ENCODE data around the gene TWIST2. TPM values are rescaled to one million over a fixed set of nuclear protein-coding genes. Genes with fewer than 3 reads are reported as not detected.

The TWIST2 gene
- total RNA-seq, 2 experiments from 2014 or later, result not detected

DNA sequence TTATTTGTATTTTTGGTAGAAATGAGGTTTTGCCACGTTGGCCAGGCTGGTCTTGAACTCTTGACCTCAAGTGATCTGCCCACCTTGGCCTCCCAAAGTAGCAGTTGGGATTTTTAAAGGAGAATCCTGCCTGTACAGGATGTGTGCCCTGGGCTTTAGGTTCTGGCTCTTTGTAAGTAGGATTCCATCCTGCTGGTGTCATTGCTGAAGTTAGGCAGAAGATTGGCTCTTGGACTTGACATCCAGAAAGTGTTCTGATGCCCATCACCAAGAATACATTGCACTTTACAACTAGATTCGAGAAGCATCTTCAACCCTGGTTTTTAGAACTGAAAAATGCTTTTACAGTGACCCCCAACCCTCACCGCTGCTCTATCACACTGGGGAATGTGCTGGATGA, 4.4 kb upstream of the TWIST2 start:
- Mint-ChIP-seq H3K27ac (no peak overlapping the region), H3K27me3 (peaks cover 49% of the 10 kb centered on the region), H3K36me3 (no peaks in the 10 kb centered on the region), H3K4me3 (no peak overlapping the region), H3K9me3 (no peaks in the 10 kb centered on the region), H3K4me1 (ENCODE audit: low read depth) (no peaks in the 10 kb centered on the region)
- no peak for DNase-seq
- POLR2A ChIA-PET, result no interaction called here
- intact Hi-C loops (cut with micrococcal nuclease), result no loop called here
- CTCF ChIA-PET, result no interaction called here

DNA sequence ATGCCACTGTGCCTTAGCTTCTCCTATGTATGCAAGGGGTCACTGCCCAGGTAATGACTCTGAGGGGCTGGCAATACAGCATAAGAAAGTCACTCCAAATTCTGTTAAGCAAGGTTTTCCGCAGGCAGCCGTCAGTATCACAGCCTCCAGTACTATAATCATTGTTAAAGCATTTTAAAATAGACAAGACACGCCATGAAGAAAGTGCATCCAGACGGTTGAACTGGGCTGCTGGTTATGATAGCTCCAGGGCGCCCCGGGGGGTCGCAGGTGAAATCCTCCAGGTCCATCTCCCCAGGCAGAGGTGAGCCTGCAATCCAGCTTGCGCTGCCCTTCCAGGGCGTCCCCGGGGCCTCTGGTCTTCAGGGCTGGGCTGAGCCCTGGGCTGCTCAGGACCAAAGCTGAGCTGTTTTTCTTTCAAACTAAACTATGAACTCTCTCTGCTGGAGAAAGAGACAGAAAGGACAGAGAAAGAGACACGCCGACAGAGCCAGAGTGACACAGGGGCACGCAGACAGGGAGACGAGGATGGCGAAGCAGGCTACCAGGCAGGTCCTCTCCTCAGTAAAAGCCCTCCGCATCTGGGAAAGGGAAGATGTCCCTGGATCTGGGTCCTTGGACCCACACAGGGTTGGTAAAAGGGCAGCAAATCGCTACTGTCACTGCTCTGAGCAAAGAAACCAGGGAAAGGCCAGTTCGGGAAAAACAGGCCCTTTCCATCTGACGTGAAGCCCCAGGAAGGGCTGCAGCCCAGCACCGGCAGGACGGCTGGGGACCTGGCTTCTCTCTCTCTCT, 2.1 kb upstream of the TWIST2 start:
- no peak overlapping the region for H3K4me3 Mint-ChIP-seq
- ChIA-PET POLR2A (no interaction called here), CTCF (no interaction called here)
- intact Hi-C loops (cut with micrococcal nuclease), result no loop called here
- no peaks in the 10 kb centered on the region for H3K36me3 Mint-ChIP-seq
- H3K4me1 Mint-ChIP-seq (ENCODE audit: low read depth), result no peaks in the 10 kb centered on the region
- no peak overlapping the region for H3K27ac Mint-ChIP-seq
- DNase-seq, result no peak
- peaks cover 51% of the 10 kb centered on the region for H3K27me3 Mint-ChIP-seq
- H3K9me3 Mint-ChIP-seq, result no peaks in the 10 kb centered on the region

DNA sequence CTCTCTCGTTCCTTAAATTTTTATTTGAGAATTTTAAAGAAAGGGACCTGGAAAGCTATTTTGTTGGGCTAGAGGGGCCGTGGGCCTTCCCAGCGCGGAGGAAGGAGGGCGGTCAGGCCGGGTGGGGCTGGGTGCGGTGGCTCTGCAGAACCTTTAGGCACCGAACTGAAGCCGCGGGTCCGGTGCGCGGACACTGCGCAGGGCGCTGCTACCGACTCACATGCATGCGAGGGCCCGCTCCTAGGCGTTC, 1.6 kb upstream of the TWIST2 start:
- POLR2A ChIA-PET, result no interaction called here
- no peak for DNase-seq
- H3K4me1 Mint-ChIP-seq (ENCODE audit: low read depth), result no peaks in the 10 kb centered on the region
- intact Hi-C loops (cut with micrococcal nuclease), result no loop called here
- no peaks in the 10 kb centered on the region for H3K36me3 Mint-ChIP-seq
- H3K27me3 Mint-ChIP-seq, result peaks cover 56% of the 10 kb centered on the region
- no peak overlapping the region for H3K27ac Mint-ChIP-seq
- H3K4me3 Mint-ChIP-seq, result no peak overlapping the region
- H3K9me3 Mint-ChIP-seq, result no peaks in the 10 kb centered on the region
- CTCF ChIA-PET, result no interaction called here

GRCh38 chr2:238846628-238847418, 1.1 kb upstream of the TWIST2 start:
- ChIA-PET CTCF (no interaction called here), POLR2A (interaction anchor here (0.6 kb wide), 1 partner anchor 1816 kb away, joined by 4 read pairs; no protein-coding TSS in a partner anchor)
- Mint-ChIP-seq H3K9me3 (no peaks in the 10 kb centered on the region), H3K36me3 (no peaks in the 10 kb centered on the region), H3K27me3 (peaks cover 61% of the 10 kb centered on the region), H3K4me3 (no peak overlapping the region), H3K4me1 (ENCODE audit: low read depth) (no peaks in the 10 kb centered on the region), H3K27ac (no peak overlapping the region)
- no peak for DNase-seq
- intact Hi-C loops (cut with micrococcal nuclease), result no loop called here

- CTCF ChIA-PET, result no interaction called here
- H3K4me1 Mint-ChIP-seq (ENCODE audit: low read depth), result no peaks in the 10 kb centered on the region
These were observed 475 bp upstream of the TWIST2 start for GRCh38 chr2:238847419-238847801.

GRCh38 chr2:238848691-238848975, 748 bp downstream of the TWIST2 start:
- Mint-ChIP-seq H3K27me3 (peaks cover 58% of the 10 kb centered on the region), H3K4me3 (no peak overlapping the region), H3K4me1 (ENCODE audit: low read depth) (no peaks in the 10 kb centered on the region), H3K36me3 (no peaks in the 10 kb centered on the region), H3K9me3 (no peaks in the 10 kb centered on the region), H3K27ac (no peak overlapping the region)
- POLR2A ChIA-PET, result no interaction called here
- no peak for DNase-seq
- intact Hi-C loops (cut with micrococcal nuclease), result no loop called here
- CTCF ChIA-PET, result no interaction called here

More at GRCh38 chr2:238847419-238847801, 475 bp upstream of the TWIST2 start:
- intact Hi-C loops (cut with micrococcal nuclease), result no loop called here
- no peaks in the 10 kb centered on the region for H3K9me3 Mint-ChIP-seq
- peaks cover 59% of the 10 kb centered on the region for H3K27me3 Mint-ChIP-seq
- H3K36me3 Mint-ChIP-seq, result no peaks in the 10 kb centered on the region
- no peak overlapping the region for H3K27ac Mint-ChIP-seq
- no peak for DNase-seq
- H3K4me3 Mint-ChIP-seq, result no peak overlapping the region
- POLR2A ChIA-PET, result interaction anchor here (0.6 kb wide), 1 partner anchor 1816 kb away, joined by 4 read pairs; no protein-coding TSS in a partner anchor

- no peaks in the 10 kb centered on the region for H3K9me3 Mint-ChIP-seq
- ChIA-PET POLR2A (no interaction called here), CTCF (interaction anchor here (0.6 kb wide), 1 partner anchor 12 kb away, joined by 3 read pairs; no protein-coding TSS in a partner anchor)
- DNase-seq, result no peak
- no peak overlapping the region for H3K27ac Mint-ChIP-seq
- intact Hi-C loops (cut with micrococcal nuclease), result no loop called here
- no peaks in the 10 kb centered on the region for H3K4me1 Mint-ChIP-seq (ENCODE audit: low read depth)
- peaks cover 56% of the 10 kb centered on the region for H3K27me3 Mint-ChIP-seq
- no peaks in the 10 kb centered on the region for H3K36me3 Mint-ChIP-seq
- no peak overlapping the region for H3K4me3 Mint-ChIP-seq
These were observed 1.3 kb downstream of the TWIST2 start for GRCh38 chr2:238848976-238849853.

DNA sequence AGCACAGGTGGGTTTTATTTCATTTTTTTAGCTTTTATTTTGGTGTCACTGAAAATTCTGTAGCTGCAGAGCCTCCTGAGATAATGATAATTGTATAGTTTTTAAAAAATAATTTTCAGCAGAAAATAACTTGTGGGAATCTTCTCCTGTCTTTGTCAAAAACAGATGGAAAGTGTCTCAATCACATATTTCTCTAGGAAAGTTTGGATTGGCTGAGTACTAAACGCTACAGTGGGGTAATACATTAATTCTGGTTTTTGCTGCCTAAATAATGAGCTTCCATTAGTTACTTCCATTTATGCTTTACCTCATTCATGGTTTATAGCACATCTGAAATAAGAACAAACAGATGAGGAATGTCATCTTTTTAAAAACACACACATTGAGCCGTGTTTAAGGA, 2.2 kb downstream of the TWIST2 start:
- H3K9me3 Mint-ChIP-seq, result no peaks in the 10 kb centered on the region
- DNase-seq, result no peak
- no peak overlapping the region for H3K4me3 Mint-ChIP-seq
- H3K4me1 Mint-ChIP-seq (ENCODE audit: low read depth), result no peaks in the 10 kb centered on the region
- intact Hi-C loops (cut with micrococcal nuclease), result no loop called here
- no peaks in the 10 kb centered on the region for H3K36me3 Mint-ChIP-seq
- no peak overlapping the region for H3K27ac Mint-ChIP-seq
- H3K27me3 Mint-ChIP-seq, result peaks cover 53% of the 10 kb centered on the region
- ChIA-PET POLR2A (no interaction called here), CTCF (interaction anchor here (0.6 kb wide), 1 partner anchor 13 kb away, joined by 3 read pairs; no protein-coding TSS in a partner anchor)

- CTCF ChIA-PET, result no interaction called here
- H3K4me1 Mint-ChIP-seq (ENCODE audit: low read depth), result no peaks in the 10 kb centered on the region
- no peak overlapping the region for H3K4me3 Mint-ChIP-seq
- H3K36me3 Mint-ChIP-seq, result no peaks in the 10 kb centered on the region
- no peak for DNase-seq
- no peaks in the 10 kb centered on the region for H3K9me3 Mint-ChIP-seq
- H3K27me3 Mint-ChIP-seq, result peaks cover 50% of the 10 kb centered on the region
- POLR2A ChIA-PET, result no interaction called here
- no peak overlapping the region for H3K27ac Mint-ChIP-seq
- intact Hi-C loops (cut with micrococcal nuclease), result no loop called here
These were observed 3.1 kb downstream of the TWIST2 start for GRCh38 chr2:238851026-238851425.

DNA sequence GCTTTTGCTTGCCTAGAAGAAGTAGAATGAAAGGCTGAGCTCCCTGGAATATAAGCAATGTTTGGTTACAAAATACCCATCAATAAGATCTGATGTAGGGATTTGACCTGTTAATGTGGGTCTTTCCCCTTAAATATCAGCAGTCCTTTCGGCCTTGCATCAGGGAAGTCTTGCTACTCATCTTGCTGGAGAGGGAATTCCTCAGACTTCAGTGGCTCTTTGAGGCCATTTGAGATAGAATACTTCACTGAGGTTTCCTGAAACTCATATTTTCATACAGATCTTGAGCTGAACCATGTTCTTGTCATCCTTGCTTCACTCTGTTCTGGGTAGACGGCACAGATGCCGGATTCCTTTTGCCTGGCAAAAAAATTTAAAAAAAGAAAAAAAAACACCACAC, 3.9 kb downstream of the TWIST2 start:
- Mint-ChIP-seq H3K27me3 (peaks cover 46% of the 10 kb centered on the region), H3K9me3 (no peaks in the 10 kb centered on the region), H3K4me1 (ENCODE audit: low read depth) (no peaks in the 10 kb centered on the region), H3K36me3 (no peaks in the 10 kb centered on the region), H3K4me3 (no peak overlapping the region), H3K27ac (no peak overlapping the region)
- ChIA-PET CTCF (no interaction called here), POLR2A (no interaction called here)
- no peak for DNase-seq
- intact Hi-C loops (cut with micrococcal nuclease), result no loop called here

DNA sequence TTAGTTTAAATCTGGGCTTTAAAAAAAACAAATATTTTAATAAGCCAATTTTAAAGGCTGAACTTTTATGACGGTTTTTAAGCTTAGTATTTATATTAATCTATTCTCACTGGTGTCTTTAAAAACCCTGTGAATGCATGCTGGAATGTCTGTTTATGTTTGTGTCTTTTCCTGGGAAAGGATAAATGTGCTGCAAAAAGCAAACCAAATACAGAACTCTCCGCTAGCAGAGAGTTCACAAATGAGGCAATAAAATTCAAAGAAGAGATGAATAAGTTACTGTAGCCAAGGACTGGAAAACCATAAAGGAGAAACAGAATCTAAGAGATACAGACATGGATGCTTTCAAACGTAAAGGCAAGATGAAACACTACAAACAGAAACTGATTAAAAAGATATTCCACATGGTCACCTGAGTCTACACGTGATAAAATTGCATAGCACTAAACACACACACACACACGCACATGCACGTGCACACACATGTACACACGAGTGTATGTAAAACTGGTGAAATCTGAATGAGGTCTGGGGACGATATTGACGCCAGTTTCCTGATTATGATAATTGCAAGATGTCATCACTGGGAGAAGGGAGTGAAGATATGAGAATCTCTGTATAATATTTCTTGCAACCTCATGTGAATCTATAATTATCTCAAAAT, 4.5 kb downstream of the TWIST2 start:
- intact Hi-C loops (cut with micrococcal nuclease), result no loop called here
- Mint-ChIP-seq H3K36me3 (no peaks in the 10 kb centered on the region), H3K9me3 (no peaks in the 10 kb centered on the region), H3K27me3 (peaks cover 44% of the 10 kb centered on the region), H3K27ac (no peak overlapping the region), H3K4me1 (ENCODE audit: low read depth) (no peaks in the 10 kb centered on the region), H3K4me3 (no peak overlapping the region)
- CTCF ChIA-PET, result no interaction called here
- DNase-seq, result no peak
- POLR2A ChIA-PET, result no interaction called here

- Mint-ChIP-seq H3K4me1 (ENCODE audit: low read depth) (no peaks in the 10 kb centered on the region), H3K36me3 (no peaks in the 10 kb centered on the region), H3K27ac (no peak overlapping the region), H3K9me3 (no peaks in the 10 kb centered on the region), H3K4me3 (no peak overlapping the region), H3K27me3 (peaks cover 44% of the 10 kb centered on the region)
- intact Hi-C loops (cut with micrococcal nuclease), result no loop called here
- CTCF ChIA-PET, result no interaction called here
- POLR2A ChIA-PET, result no interaction called here
- DNase-seq, result no peak
These were observed 5.3 kb downstream of the TWIST2 start for GRCh38 chr2:238853218-238853617.

All from activated CD4-positive, alpha-beta memory T cell treated with anti-CD3 and anti-CD28 coated beads for 36 hours (primary cell).